ENCODE results near the gene MTHFD1L.

GRCh38 chr6:151110576-151110905, 245.0 kb downstream of the MTHFD1L start:
- TF ChIP-seq POLR2A (IDR thresholded peaks at IDR 0.05; ENCODE audit: low read depth, low read length) (no peak), POLR2AphosphoS5 (IDR thresholded peaks at IDR 0.05; ENCODE audit: low read depth, low read length) (no peak)

Data from GM12891 (cell line).